Subcutaneous abdominal adipose tissue (tissue), 5 donors: ENCODE results near the gene SELENON.

Experiments
- H3K27ac ChIP-seq: one replicate; pipeline ENCODE4 v1.7.0; 2013; ENCODE audit warnings: low read depth, mild to moderate bottlenecking, inconsistent platforms, low read length, moderate library complexity
- H3K27me3 ChIP-seq, 5 donors: one replicate each; pipeline ENCODE4 v1.7.0; 2013; ENCODE audit warnings: low read length in 5 of 5, inconsistent platforms in 1 of 5; ENCODE audit not compliant: control insufficient read depth in 5 of 5, insufficient read depth in 4 of 5
- H3K36me3 ChIP-seq, 5 donors: one replicate each; pipeline ENCODE4 v1.7.0; 2013; ENCODE audit warnings: low read length in 5 of 5; ENCODE audit not compliant: control insufficient read depth in 5 of 5, insufficient read depth in 5 of 5
- H3K4me1 ChIP-seq, 5 donors: one replicate each; pipeline ENCODE4 v1.7.0; 2013; ENCODE audit warnings: low read length in 5 of 5, mild to moderate bottlenecking in 3 of 5, moderate library complexity in 1 of 5; ENCODE audit not compliant: control insufficient read depth in 5 of 5, insufficient read depth in 5 of 5
- H3K4me3 ChIP-seq, 5 donors: one replicate each; pipeline ENCODE4 v1.7.0; 2013; ENCODE audit warnings: low read length in 5 of 5, low read depth in 1 of 5
- H3K9ac ChIP-seq, 5 donors: one replicate each; pipeline ENCODE4 v1.7.0; 2013; ENCODE audit warnings: low read length in 5 of 5, mild to moderate bottlenecking in 4 of 5, moderate library complexity in 3 of 5
- H3K9me3 ChIP-seq, 5 donors: one replicate each; pipeline ENCODE4 v1.7.0; 2013; ENCODE audit warnings: low read length in 5 of 5; ENCODE audit not compliant: control insufficient read depth in 5 of 5
- donor health status: healthy.
- donor health status: healthy.
- donor health status: healthy.
- donor health status: healthy.
- donor health status: healthy.

The SELENON gene

GRCh38 chr1:25862785-25863485 is 62.9 kb downstream of the SELENON start:
- no peaks in the 10 kb centered on the region for H3K9me3 ChIP-seq
- H3K27me3 ChIP-seq = no peaks in the 10 kb centered on the region
- H3K27ac ChIP-seq = no peak overlapping the region
- H3K4me3 ChIP-seq = no peak overlapping the region
- H3K9ac ChIP-seq = no peak overlapping the region
- peaks cover 0 to 15% (median 9%) of the 10 kb centered on the region in 5 donors for H3K36me3 ChIP-seq
- H3K4me1 ChIP-seq = peaks cover 0 to 30% (median 15%) of the 10 kb centered on the region in 5 donors

GRCh38 chr1:25863486-25864262 is 63.7 kb downstream of the SELENON start:
- Histone ChIP-seq H3K27me3 (no peaks in the 10 kb centered on the region), H3K4me3 (no peak overlapping the region), H3K36me3 (peaks cover 0 to 15% (median 9%) of the 10 kb centered on the region in 5 donors), H3K4me1 (peaks cover 0 to 28% (median 13%) of the 10 kb centered on the region in 5 donors), H3K9ac (no peak overlapping the region), H3K9me3 (no peaks in the 10 kb centered on the region), H3K27ac (no peak overlapping the region)

GRCh38 chr1:25864434-25864833 is 64.4 kb downstream of the SELENON start:
- Histone ChIP-seq H3K9me3 (no peaks in the 10 kb centered on the region), H3K36me3 (peaks cover 0 to 15% (median 9%) of the 10 kb centered on the region in 5 donors), H3K27me3 (no peaks in the 10 kb centered on the region), H3K4me3 (no peak overlapping the region), H3K9ac (no peak overlapping the region), H3K27ac (no peak overlapping the region), H3K4me1 (peaks cover 0 to 22% (median 8%) of the 10 kb centered on the region in 5 donors)

GRCh38 chr1:25866288-25866687 is 66.3 kb downstream of the SELENON start:
- Histone ChIP-seq H3K36me3 (peaks cover 0 to 15% (median 14%) of the 10 kb centered on the region in 5 donors), H3K27ac (no peak overlapping the region), H3K9ac (no peak overlapping the region), H3K4me3 (no peak overlapping the region), H3K27me3 (no peaks in the 10 kb centered on the region), H3K4me1 (peaks cover 0 to 16% (median 4%) of the 10 kb centered on the region in 5 donors), H3K9me3 (no peaks in the 10 kb centered on the region)

- Histone ChIP-seq H3K36me3 (peaks cover 0 to 15% (median 12%) of the 10 kb centered on the region in 5 donors), H3K4me3 (no peak overlapping the region), H3K4me1 (peaks cover 2 to 19% (median 13%) of the 10 kb centered on the region in 5 donors), H3K27me3 (no peaks in the 10 kb centered on the region), H3K9ac (no peak overlapping the region), H3K27ac (no peak overlapping the region), H3K9me3 (no peaks in the 10 kb centered on the region)
These were observed 67.4 kb downstream of the SELENON start for GRCh38 chr1:25867210-25867991.
